CD14-positive monocyte (primary cell): ENCODE results near the gene CDH4. TPM values are rescaled to one million over a fixed set of nuclear protein-coding genes. Genes with fewer than 3 reads are reported as not detected.

Source experiments
- DNase-seq, 3 donors: peaks; one replicate each; pipeline ENCODE4 v3.0.0-alpha.2; 2011 to 2022
- H2AFZ ChIP-seq: 2 replicates; pipeline ENCODE4 v1.6.0; 2012; ENCODE audit warnings: mild to moderate bottlenecking, low read depth, low read length, inconsistent platforms; ENCODE audit not compliant: insufficient read depth, poor library complexity, severe bottlenecking
- H3K27ac ChIP-seq, 2 donors: 1 replicate in 1 of 2; 2 replicates in 1 of 2; pipeline ENCODE4 v1.5.1; 2012 to 2013; ENCODE audit warnings: low read length in 2 of 2, control low read depth in 1 of 2, inconsistent platforms in 1 of 2, low read depth in 1 of 2, mild to moderate bottlenecking in 1 of 2
- H3K27me3 ChIP-seq, 2 donors: one replicate each; pipeline versions ENCODE4 v1.6.0 to v1.6.1; 2011 to 2013; ENCODE audit warnings: low read length in 2 of 2; ENCODE audit not compliant: control insufficient read depth in 2 of 2, insufficient read depth in 2 of 2
- H3K36me3 ChIP-seq, 2 donors: replicated peaks in 1 of 2; 1 replicate in 1 of 2; 2 replicates in 1 of 2; pipeline versions ENCODE4 v1.5.1 to v1.6.1; 2012 to 2013; ENCODE audit warnings: low read length in 2 of 2, control low read depth in 1 of 2, inconsistent platforms in 1 of 2, mild to moderate bottlenecking in 1 of 2; ENCODE audit not compliant: insufficient read depth in 2 of 2, control insufficient read depth in 1 of 2
- H3K4me1 ChIP-seq, 2 donors: 1 replicate in 1 of 2; 2 replicates in 1 of 2; pipeline versions ENCODE4 v1.5.1 to v1.6.1; 2012 to 2013; ENCODE audit warnings: low read length in 2 of 2, control low read depth in 1 of 2, inconsistent platforms in 1 of 2, mild to moderate bottlenecking in 1 of 2, moderate library complexity in 1 of 2; ENCODE audit not compliant: insufficient read depth in 2 of 2, control insufficient read depth in 1 of 2
- H3K4me2 ChIP-seq: replicated peaks from 2 replicates; pipeline ENCODE3; 2012; ENCODE audit warnings: low read length, moderate library complexity, mild to moderate bottlenecking; ENCODE audit not compliant: poor library complexity, severe bottlenecking; ENCODE audit errors: extremely low read depth
- H3K4me3 ChIP-seq, 3 experiments: fragments of 200-600 bp in 1 of 3; sonication (generic) in 1 of 3; replicated peaks in 1 of 3; 1 replicate in 2 of 3; 2 replicates in 1 of 3; pipeline ENCODE4 v1.5.1; 2011 to 2013; ENCODE audit warnings: low read length in 3 of 3, mild to moderate bottlenecking in 3 of 3, control low read depth in 2 of 3, low read depth in 2 of 3, inconsistent platforms in 1 of 3, moderate library complexity in 1 of 3
- H3K79me2 ChIP-seq: 2 replicates; pipeline ENCODE4 v1.6.0; 2012; ENCODE audit warnings: mild to moderate bottlenecking, control low read depth, inconsistent platforms, low read length, moderate library complexity; ENCODE audit not compliant: insufficient read depth
- H3K9ac ChIP-seq: 2 replicates; pipeline ENCODE4 v1.6.0; 2017; ENCODE audit warnings: low read length, mild to moderate bottlenecking; ENCODE audit not compliant: insufficient read depth, poor library complexity, severe bottlenecking
- H3K9me3 ChIP-seq, 2 donors: replicated peaks in 1 of 2; 1 replicate in 1 of 2; 2 replicates in 1 of 2; pipeline versions ENCODE4 v1.5.1 to v1.6.1; 2012 to 2013; ENCODE audit warnings: low read length in 2 of 2, control low read depth in 1 of 2; ENCODE audit not compliant: control insufficient read depth in 1 of 2, insufficient read depth in 1 of 2
- H4K20me1 ChIP-seq: 2 replicates; pipeline ENCODE4 v1.6.0; 2012; ENCODE audit warnings: mild to moderate bottlenecking, low read length, control low read depth, moderate library complexity; ENCODE audit not compliant: insufficient read depth
- H3K27ac Mint-ChIP-seq, 7 donors: one replicate each; pipeline ENCODE4 v1.8.0; 2020; ENCODE audit warnings: mild to moderate bottlenecking in 7 of 7, mixed read lengths in 7 of 7, moderate library complexity in 6 of 7, inconsistent platforms in 2 of 7
- H3K27me3 Mint-ChIP-seq, 3 donors: one replicate each; pipeline ENCODE4 v1.8.0; 2021 to 2022; ENCODE audit warnings: low read depth in 3 of 3, mild to moderate bottlenecking in 3 of 3, mixed read lengths in 3 of 3, moderate library complexity in 3 of 3, inconsistent platforms in 1 of 3
- H3K36me3 Mint-ChIP-seq, 2 donors: one replicate each; pipeline ENCODE4 v1.8.0; 2020; ENCODE audit warnings: mixed read lengths in 2 of 2, inconsistent platforms in 1 of 2, mild to moderate bottlenecking in 1 of 2
- H3K4me1 Mint-ChIP-seq: one replicate; pipeline ENCODE4 v1.8.0; 2020; ENCODE audit warnings: mild to moderate bottlenecking, mixed read lengths
- H3K4me3 Mint-ChIP-seq, 2 donors: one replicate each; pipeline ENCODE4 v1.8.0; 2020; ENCODE audit warnings: mild to moderate bottlenecking in 2 of 2, mixed read lengths in 2 of 2, moderate library complexity in 1 of 2
- H3K9me3 Mint-ChIP-seq, 7 donors: one replicate each; pipeline ENCODE4 v1.8.0; 2020 to 2022; ENCODE audit warnings: mixed read lengths in 7 of 7, mild to moderate bottlenecking in 6 of 7, moderate library complexity in 6 of 7, inconsistent platforms in 2 of 7
- CTCF ChIP-seq: fragments of 200-600 bp; IDR thresholded peaks from one replicate; pipeline ENCODE4 v1.8.0; 2022; ENCODE audit warnings: antibody characterized with exemption, mild to moderate bottlenecking
- WGBS: methylation state at CpG from one replicate; pipeline ENCODE4 v1.1.5; 2013; ENCODE audit warnings: missing lambda C conversion rate; ENCODE audit not compliant: insufficient coverage; 5-methylcytosine and 5-hydroxymethylcytosine counted together
- intact Hi-C, 2 donors: fragments of 100-400 bp; cut with micrococcal nuclease; formaldehyde crosslinking; loops; one replicate each; pipeline versions ENCODE4 v1.15.0 to v1.15.1; 2023
- polyA plus RNA-seq, 3 donors: library from polyadenylated mRNA; depleted of rRNA in 1 of 3; unstranded in 2 of 3; stranded (reverse) in 1 of 3; fragments of 300-500 nt in 2 of 3; fragments of >200 nt in 1 of 3; fragmentation: Illumina TruSeq in 2 of 3; gene quantifications; 1 replicate in 2 of 3; 2 replicates in 1 of 3; pipeline ENCODE4 v1.2.3, GENCODE V29; 2012 to 2021

The CDH4 gene
- polyA plus RNA-seq, 3 donors = not detected

- no peak overlapping the region for H3K27ac ChIP-seq
- H3K27me3 ChIP-seq = no peaks in the 10 kb centered on the region
- H2AFZ ChIP-seq = no peak overlapping the region
- H3K9ac ChIP-seq = no peak overlapping the region
- no peak for DNase-seq
- no peaks in the 10 kb centered on the region for H4K20me1 ChIP-seq
- Mint-ChIP-seq H3K27ac (no peak overlapping the region), H3K9me3 (peaks cover 6 to 33% (median 22%) of the 10 kb centered on the region in 7 donors), H3K4me1 (no peaks in the 10 kb centered on the region), H3K4me3 (no peak overlapping the region), H3K36me3 (no peaks in the 10 kb centered on the region), H3K27me3 (peaks cover 0 to 1% (median 0%) of the 10 kb centered on the region in 3 donors)
- peaks cover 40 to 86% of the 10 kb centered on the region in 2 donors for H3K9me3 ChIP-seq
- H3K79me2 ChIP-seq = no peaks in the 10 kb centered on the region
- no peaks in the 10 kb centered on the region for H3K4me1 ChIP-seq
- H3K4me2 ChIP-seq = no peak overlapping the region
- no peak for TF ChIP-seq CTCF
- intact Hi-C loops = no loop called here
- 96% methylated on average over 4 of the region's 4 CpGs for WGBS
- no peaks in the 10 kb centered on the region for H3K36me3 ChIP-seq
- no peak overlapping the region for H3K4me3 ChIP-seq
Measured at GRCh38 chr20:61457725-61458124, 205.7 kb downstream of the CDH4 start.

- no peaks in the 10 kb centered on the region for H3K27me3 ChIP-seq
- no peak overlapping the region for H3K4me2 ChIP-seq
- H2AFZ ChIP-seq = no peak overlapping the region
- H3K4me3 ChIP-seq = no peak overlapping the region
- Mint-ChIP-seq H3K4me1 (no peaks in the 10 kb centered on the region), H3K4me3 (no peak overlapping the region), H3K27ac (no peak overlapping the region), H3K9me3 (peaks cover 6 to 35% (median 22%) of the 10 kb centered on the region in 7 donors), H3K27me3 (peaks cover 0 to 1% (median 0%) of the 10 kb centered on the region in 3 donors), H3K36me3 (no peaks in the 10 kb centered on the region)
- TF ChIP-seq CTCF = no peak
- H3K79me2 ChIP-seq = no peaks in the 10 kb centered on the region
- H3K9ac ChIP-seq = no peak overlapping the region
- H3K27ac ChIP-seq = no peak overlapping the region
- intact Hi-C loops = no loop called here
- H3K36me3 ChIP-seq = no peaks in the 10 kb centered on the region
- no peaks in the 10 kb centered on the region for H4K20me1 ChIP-seq
- peaks cover 40 to 89% of the 10 kb centered on the region in 2 donors for H3K9me3 ChIP-seq
- H3K4me1 ChIP-seq = no peaks in the 10 kb centered on the region
- DNase-seq = no peak
- 98% methylated on average over 4 of the region's 4 CpGs for WGBS
Measured at GRCh38 chr20:61458146-61458746, 206.2 kb downstream of the CDH4 start.
